ENCODE data around the gene PFDN4.
"Not testable (repeated sequence)": the region's sequence is repeated elsewhere in the genome, so short reads cannot be mapped to it uniquely, and the experiment has no call there.

The PFDN4 gene

DNA sequence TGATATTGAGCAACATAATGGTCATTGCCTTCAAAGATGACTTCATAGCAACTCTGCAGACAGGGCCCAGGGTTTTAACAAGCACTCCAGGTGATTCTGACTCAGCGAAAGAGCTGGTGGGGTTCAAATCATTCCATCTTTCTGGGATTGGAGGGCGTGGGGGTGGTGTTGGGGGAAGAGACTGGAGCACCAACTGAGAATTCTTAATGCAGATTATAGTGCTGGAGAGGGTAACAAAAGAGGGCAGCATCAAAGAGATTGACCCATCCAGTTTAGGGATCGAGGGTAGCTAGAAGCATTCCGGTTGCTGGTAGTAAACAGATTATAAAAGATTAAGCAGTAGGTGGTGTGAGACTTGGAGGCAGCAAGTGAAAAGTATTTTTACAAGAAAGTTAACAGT is 15.9 kb downstream of the PFDN4 start:
- no peak for DNase-seq (ENCODE audit: low read depth in 3 of 3)

DNA sequence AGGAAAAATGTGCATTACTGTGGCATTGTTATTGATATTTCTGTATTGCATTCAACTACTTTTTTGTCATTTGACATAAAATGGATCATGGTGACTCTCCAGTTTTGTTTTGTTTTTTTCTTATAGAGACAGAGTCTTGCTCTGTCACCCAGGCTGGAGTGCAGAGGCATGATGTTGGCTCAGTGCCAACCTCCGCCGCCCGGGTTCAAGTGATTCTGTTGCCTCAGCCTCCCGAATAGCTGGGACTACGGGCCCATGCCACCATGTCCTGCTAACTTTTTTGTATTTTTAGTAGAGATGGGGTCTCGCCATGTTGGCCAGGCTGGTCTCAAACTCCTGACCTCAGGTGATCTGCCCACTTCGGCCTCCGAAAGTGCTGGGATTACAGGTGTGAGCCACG is 16.8 kb downstream of the PFDN4 start:
- DNase-seq (ENCODE audit: low read depth in 3 of 3): not testable (repeated sequence)

DNA sequence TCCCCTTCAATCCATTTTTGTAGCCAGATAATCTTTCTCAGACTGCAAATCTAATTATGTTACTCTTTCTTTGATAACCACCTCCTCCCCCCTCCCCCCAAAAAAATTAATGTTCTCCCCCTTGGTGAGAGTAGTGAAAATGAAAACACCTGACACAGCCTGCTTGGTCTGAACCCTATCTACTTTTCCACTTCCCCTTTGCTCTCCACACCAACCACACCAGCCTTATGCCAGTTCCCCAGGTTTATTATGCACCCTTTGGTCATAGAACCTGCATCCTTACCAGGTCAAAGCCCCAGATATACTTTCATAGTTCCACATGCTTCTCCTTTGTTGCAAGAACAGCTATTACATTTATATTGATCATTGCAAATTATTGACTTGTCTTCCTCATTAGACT is 19.4 kb downstream of the PFDN4 start:
- no peak for DNase-seq (ENCODE audit: low read depth in 3 of 3)

DNA sequence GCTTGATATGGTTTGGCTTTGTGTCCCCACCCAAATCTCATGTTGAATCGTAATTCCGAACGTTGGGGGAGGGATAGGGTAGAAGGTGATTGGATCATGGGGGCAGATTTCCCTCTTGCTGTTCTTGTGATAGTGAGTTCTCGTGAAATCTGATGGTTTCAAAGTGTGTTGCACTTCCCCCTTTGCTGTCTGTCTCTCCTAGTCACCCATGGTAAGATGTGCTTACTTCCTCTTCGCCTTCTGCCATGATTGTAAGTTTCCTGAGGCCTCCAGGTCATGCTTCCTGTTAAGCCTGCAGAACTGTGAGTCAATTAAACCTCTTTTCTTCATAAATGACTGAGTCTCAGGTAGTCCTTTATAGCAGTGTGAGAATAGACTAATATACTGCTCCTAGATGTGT is 19.9 kb downstream of the PFDN4 start:
- DNase-seq (ENCODE audit: low read depth in 3 of 3): no peak

DNA sequence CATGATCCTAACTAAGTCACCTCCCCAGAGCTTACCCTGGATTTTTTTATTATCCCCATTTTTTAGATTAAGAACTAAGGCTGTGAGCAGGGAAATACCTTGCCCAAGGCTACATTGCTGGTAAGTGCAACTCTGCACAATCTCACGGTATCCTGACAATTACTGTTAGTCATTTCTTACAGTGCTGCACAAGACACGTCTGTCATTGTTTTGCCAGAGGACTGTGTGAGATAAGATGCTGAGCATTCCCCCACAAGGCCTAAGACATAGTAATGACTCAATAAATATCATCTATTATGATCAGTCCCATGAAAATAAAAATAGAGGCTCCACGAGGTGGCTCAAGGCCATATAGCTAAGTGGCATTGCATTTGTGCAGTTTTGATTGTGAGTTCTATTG is 21.0 kb downstream of the PFDN4 start:
- DNase-seq (ENCODE audit: low read depth in 3 of 3): no peak

DNA sequence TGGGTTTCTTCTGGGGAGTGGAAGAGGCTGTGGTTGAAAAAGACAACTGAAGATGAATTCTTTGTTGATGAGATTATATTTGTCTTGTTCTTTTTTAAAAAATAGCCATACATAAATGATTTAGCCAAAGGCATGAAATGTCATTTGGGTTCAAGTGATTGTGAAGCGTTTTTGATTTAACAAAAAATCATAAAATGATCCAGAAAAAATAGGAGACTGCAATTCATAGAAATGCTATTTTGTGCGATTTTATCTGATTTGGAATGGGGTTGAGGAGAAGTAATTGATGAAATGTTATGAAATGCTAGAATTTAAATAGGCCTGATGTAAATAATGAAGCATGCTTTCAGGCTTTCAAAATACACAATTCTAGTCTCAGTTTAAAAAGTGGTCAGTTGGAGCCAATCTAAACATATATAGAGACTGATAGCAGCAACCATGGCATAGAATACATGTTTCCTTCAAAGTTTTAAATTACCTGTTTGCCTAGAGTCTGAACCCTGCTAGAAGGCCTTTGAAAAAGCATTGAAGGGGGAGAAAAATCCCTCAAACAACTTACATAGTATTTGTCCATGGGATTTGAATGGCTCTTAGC is 21.8 kb downstream of the PFDN4 start:
- no peak for DNase-seq (ENCODE audit: low read depth in 3 of 3)

DNA sequence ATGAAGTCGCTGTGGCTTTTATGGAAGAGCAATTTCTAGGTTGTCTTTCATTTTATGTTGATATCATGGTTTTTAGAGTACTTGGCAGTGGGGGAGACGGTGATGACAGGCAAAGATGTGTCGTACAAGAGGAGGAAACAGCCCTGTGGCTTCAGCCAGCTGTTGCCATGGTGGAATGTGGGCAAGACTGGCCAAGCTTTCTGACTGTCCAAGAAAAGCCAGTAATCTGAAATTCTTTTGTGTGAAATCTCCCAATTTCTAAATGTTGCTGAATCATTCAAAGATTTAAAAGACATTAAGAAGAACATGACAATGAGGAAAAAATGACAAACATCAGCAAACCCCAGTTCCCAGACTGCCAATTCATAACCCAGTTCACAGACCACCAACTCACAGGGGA is 23.1 kb downstream of the PFDN4 start:
- no peak for DNase-seq (ENCODE audit: low read depth in 3 of 3)

DNA sequence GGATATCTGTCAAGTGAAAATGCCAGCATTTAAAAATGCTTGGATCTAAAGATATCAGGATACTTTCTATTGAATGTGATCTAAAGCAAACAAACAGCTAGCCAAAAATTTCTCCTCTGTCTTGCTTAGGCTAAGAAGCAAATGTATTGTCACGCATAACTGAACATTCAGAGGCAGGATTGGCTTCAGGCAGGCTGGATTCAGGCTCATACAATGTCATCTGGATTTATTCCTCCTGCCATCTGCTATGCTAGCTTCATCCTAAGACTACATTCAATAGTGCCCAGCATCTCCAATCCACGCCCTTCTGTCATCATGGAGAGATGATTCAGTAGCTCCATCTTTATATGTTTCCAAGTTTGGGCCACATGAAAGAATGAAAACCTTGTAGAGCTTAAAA is 27.1 kb downstream of the PFDN4 start:
- DNase-seq (ENCODE audit: low read depth in 3 of 3): no peak

DNA sequence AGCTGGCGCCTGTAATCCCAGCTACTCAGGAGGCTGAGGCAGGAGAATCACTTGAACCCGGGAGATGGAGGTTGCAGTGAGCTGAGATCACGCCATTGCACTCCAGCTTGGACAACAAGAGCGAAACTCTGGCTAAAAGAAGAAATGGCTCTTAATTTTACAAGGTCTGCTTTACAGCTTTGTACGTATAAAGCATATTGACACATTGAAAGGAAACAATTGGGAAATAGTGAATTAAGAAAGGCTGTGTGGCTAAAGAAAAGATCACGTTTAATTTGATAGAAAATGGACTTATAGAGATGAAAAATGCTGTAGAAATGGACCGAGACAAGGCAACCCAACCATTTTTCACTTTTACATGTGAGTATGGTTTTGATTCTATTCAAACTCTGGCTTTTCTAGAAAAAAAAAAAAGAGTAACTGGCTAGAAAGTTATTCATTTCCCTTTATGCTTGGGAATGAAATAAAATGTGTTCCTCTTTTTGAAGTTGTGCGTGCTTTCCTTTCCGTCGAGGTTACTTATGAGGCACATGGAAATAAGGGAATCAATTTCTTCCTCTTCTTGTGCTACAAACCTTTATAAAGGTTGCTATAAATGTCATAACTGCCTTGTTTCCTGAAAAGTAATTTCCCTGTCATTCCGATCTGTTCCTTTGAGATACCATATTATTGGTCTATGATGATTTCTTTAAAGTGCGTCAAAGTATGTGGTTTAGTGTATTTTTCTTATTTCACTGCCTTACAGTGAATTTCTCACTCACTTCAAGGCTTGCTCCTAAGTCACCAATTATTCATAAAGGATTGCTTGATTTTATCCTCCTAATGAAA is 29.4 kb downstream of the PFDN4 start:
- no peak for DNase-seq (ENCODE audit: low read depth in 3 of 3)

DNA sequence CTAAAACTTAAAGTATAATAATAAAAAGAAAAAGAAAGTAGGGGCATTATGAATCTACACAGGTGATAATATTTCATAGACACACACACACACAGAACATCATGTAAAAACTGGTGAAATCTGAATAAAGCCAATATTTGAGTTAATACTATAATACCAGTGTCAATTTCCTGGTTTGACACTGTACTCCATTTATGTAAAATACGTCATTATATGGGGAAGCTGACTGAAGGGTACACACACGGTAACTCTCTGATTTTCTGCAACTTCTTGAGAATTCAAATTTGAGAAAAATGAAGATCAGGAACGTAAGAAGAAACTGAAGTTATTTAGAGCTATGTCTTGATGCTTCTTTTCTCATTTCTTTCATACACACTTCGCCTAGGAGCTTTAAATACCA is 36.2 kb downstream of the PFDN4 start:
- no peak for DNase-seq (ENCODE audit: low read depth in 3 of 3)

DNA sequence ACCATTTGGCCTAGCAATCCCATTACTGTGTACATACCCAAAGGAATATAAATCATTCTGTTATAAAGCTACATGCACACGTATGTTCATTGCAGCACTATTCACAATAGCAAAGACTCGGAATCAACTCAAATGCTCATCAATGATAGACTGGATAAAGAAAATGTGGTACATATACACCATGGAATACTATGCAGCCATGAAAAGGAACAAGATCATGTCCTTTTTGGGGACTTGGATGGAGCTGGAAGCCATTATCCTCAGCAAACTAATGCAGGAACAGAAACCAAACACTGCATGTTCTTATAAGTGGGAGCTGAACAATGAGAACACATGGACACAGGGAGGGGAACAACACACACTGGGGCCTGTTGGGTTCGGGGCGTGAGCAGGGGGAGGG is 40.8 kb downstream of the PFDN4 start:
- DNase-seq (ENCODE audit: low read depth in 3 of 3): not testable (repeated sequence)

DNA sequence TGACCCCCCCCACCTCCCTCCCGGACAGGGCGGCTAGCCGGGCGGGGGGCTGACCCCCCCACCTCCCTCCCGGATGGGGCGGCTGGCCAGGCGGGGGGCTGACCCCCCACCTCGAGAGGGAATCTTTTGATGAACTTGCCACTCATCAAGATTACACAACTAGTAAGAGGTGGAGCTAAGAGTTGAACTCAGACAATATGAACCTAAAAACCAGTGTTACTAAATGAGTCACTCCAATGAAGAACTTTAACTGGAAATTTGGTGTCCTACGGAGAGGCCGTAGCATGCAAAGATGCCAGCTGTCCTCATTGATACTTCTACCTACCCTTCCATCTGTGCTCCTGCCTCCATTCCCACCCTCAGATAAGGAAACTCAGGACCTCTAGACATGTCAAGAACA is 42.8 kb downstream of the PFDN4 start:
- DNase-seq (ENCODE audit: low read depth in 3 of 3): no peak

DNA sequence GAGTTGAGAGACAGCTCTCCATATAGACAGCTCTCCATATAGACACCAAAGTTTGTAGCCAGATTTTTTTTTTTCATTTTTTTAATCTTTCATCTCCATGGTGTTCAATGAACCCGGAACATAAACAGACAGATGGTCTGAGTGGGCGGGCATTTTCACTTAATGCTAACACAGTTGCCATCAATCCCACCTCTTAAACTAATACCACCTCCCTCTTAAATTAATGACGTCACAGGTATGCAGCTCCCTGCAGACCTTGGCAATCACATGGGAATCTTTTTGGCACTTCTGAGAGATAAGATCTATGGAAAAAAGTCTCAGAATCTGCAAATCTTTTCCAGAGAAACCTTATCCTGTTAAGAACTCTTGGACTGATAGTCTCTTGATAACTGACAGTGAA is 43.2 kb downstream of the PFDN4 start:
- no peak for DNase-seq (ENCODE audit: low read depth in 3 of 3)

DNA sequence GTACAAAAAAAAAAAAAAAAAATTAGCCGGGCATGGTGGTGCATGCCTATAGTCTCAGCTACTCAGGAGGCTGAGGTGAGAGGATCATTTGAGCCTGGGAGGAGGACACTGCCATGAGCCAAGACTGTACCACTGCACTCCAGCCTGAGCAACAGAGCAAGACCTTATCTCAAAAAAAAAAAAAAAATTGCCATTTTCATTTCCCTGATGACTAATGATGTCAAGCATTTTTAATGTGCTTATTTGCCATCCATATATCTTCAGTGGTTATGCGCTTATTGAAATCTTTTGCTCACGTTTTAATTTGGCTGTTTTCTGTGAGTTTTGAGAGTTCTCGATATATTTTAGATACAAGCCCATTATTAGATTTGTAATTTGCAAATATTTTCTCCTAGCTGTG is 46.7 kb downstream of the PFDN4 start:
- DNase-seq (ENCODE audit: low read depth in 3 of 3): no peak

DNA sequence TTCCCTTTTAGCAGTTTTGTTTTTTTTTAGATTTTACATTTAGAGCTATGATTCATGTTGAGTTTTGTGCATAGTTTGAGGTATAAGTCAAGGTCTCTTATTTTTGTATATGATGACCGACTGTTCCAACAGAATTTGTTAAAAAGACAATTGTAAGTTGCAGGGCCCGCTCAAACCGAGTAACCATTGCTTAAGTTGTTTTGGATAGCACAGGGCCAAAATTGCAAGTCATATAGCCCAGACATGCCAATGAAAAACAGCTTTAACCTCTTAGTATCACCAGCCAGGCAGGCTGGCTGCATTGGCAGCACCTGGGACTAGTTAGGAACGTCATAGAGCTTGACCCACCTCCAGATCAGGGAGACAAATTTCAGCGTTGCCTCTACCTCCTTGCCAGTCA is 47.3 kb downstream of the PFDN4 start:
- DNase-seq (ENCODE audit: low read depth in 3 of 3): no peak

DNA sequence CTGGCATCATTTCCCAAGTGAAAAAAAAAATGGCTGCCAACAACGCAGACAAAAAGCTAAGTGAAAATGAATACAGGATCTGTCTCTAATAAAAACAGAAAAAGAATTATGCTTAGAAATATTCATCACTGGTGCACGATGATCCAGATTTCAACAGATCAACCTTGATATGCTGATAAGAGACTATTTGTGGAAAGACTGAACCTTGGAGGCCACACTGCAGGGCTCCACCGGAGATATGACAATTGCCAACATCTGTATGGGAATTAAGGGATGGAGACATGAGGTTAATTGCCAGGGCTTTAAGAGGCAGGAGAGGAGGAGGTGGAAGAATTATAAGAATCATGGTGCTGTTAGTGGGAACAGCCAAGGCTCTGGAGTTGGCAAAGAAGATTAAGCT is 48.3 kb downstream of the PFDN4 start:
- no peak for DNase-seq (ENCODE audit: low read depth in 3 of 3)

DNA sequence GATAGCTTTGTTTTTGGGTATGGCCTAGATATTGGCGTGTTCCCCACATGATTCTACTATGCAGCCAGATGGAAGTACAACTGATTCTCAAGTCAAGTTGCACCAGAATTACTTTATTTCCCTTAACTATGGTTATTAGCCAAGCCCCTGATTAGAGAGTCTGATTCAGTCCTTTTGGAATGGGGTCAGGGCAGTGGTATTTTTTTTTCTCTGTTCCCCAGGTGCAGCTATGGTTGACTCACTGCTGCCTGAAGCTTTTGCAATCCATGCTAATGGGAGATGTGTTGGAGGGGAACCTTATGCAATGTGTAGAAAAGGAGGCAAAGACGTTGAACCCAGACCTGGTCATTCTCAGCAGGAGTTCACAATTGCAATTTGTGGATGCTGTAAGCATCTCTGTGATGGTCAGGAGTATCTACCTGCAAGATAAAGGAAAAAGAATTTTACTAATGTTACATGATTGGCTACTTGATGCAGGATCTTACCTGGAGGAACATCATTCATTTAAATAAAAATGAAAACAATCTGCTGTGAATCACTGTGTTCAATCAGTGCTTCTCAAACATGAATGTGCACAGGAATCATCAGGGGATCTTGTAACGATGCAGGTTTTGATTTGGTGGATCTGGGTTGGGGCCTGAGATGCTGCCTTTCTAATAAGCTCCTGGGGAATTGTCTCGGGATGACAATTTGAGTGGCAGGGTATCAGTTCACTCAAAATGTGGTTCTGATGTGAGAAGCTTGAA is 49.4 kb downstream of the PFDN4 start:
- no peak for DNase-seq (ENCODE audit: low read depth in 3 of 3)

DNA sequence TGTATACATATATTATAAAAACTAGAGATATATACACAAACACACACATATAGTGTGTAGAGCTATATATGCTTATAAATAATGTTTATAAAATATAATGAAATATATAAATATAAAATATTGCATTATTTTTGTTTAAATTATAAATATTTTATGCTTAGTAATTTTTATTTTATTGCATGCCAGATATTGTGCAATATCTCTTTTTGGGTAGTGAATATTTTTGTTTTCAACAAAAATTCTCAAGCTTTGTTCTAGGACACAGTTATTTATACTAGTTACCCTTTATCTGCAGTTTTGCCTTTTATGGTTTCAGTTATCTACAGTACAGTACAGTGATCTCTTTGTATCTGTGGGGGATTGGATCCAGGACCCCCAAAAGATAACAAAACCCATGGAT is 52.2 kb downstream of the PFDN4 start:
- DNase-seq (ENCODE audit: low read depth in 3 of 3): no peak

DNA sequence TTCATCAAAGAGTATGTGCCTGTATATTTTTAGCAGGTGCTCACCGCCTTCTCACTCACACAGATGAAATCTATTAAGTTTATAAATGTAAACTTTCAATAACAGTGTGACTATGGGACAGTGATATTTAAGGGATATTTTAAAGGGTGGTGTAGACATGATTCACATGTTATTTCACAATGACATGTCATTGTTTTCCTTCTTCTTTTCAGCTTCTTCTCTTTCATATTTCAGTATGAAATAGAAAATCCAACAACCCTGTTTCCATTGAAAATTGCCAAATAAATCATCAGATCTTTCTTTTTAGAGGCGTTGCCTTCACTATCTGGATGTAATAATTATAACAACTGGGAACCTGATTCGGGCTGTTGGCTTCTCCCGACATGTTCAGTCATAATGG is 54.8 kb downstream of the PFDN4 start:
- DNase-seq (ENCODE audit: low read depth in 3 of 3): no peak

DNA sequence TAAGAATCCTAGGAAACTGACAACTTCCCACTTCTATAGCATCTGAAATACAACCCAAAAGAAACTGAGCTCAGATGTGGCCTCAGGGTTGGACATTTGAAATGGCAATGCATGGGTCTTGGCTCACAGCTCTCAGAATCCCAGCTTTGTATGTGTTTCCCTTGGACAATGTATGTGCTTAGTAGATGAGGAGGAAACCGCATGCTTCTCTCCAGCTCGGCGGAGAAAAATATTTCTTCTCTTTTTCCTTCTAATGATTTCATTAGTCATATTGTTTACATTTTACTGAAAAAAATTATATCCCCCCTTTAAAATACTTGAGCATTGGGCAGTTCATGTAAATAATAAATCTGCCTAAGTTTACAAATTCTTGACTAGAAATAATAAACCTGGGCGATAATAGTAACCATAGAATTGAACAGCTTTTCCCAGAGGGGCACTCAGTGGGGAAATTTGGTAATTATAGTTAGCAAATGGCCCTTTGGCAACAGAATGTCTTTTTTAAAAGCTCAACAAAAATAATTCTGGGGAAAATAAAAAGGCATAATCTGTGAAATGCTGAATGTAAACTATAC is 55.3 kb downstream of the PFDN4 start:
- no peak for DNase-seq (ENCODE audit: low read depth in 3 of 3)

DNA sequence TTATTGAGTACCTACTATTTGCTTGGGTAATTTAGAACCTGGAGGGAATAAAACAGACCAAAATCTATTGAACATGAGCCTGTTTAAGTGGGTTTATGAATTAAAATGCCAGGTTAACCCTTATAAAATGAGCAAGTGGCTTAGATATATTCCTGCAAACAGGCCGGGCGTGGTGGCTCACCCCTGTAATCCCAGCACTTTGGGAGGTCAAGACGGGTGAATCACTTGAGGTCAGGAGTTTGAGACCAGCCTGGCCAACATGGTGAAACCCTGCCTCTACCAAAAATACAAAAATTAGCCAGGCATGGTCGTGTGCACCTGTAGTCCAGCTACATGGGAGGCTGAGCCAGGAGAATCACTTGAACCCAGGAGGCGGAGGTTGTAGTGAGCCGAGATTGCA is 57.9 kb downstream of the PFDN4 start:
- not testable (repeated sequence) for DNase-seq (ENCODE audit: low read depth in 3 of 3)

DNA sequence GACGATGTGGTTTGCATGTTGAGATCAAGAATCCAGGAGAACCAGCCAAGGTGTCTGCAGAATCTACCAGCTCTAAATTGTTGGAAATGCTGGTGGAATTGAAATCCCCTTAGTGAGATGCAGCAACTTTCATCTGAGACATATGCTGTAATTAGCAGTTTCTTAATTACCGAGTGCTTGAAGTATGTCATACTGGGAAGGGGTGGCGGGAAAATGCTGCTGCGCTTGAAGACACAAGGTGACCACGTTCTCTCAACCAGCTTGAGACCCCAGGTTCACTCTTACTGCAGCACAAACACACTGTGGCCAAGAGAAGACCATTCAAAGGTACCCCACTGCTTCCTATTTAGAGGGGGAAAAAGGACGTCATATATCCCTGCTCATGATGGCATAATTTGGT is 59.0 kb downstream of the PFDN4 start:
- DNase-seq (ENCODE audit: low read depth in 3 of 3): no peak

All from stimulated activated CD4-positive, alpha-beta T cell treated with anti-CD3 and anti-CD28 coated beads, TNF-alpha, amount 100 ng/mL, for 24 hours (primary cell).